ENCODE data around the gene CASZ1.

DNA sequence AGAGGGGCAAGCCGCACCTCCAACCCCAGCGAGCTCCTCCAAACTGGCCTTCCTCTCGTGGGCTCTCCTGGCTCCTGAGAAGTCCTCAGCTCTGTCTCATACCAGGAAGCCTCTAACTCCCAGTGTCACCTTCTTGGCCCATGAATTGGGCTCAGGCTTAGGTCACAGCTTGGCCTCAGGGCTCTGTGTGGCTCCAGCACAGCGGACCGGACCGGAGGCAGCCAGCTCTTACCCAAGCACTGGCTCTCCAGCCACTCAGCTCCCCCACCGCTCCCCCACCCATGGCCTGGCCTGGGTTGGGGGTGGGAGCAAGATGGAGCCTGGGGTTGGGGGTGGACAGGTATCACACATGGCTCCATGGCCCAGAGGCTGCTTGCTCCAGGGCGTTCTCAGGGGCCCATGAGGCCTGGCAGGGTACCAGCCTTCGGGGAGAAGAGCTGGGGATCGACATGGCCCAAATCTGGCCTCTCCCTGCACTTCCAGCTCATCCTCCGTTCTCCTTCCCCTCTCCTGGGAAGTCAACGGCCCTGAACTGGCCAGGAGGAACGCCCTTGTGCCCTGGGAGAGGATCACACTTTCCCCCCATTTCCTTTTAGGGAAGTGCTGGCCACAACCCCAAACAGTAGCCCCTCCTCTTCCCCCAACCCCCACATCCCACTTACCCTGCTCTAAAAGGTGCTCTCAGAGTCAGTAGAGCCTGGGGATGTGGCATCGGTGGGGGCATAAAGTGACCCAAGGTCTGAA lies 97.5 kb downstream of the CASZ1 start:
- TF ChIP-seq, protein P1, sequence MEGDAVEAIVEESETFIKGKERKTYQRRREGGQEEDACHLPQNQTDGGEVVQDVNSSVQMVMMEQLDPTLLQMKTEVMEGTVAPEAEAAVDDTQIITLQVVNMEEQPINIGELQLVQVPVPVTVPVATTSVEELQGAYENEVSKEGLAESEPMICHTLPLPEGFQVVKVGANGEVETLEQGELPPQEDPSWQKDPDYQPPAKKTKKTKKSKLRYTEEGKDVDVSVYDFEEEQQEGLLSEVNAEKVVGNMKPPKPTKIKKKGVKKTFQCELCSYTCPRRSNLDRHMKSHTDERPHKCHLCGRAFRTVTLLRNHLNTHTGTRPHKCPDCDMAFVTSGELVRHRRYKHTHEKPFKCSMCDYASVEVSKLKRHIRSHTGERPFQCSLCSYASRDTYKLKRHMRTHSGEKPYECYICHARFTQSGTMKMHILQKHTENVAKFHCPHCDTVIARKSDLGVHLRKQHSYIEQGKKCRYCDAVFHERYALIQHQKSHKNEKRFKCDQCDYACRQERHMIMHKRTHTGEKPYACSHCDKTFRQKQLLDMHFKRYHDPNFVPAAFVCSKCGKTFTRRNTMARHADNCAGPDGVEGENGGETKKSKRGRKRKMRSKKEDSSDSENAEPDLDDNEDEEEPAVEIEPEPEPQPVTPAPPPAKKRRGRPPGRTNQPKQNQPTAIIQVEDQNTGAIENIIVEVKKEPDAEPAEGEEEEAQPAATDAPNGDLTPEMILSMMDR (IDR thresholded peaks at IDR 0.05): no peak
- TF ChIP-seq POLR2AphosphoS5 (IDR thresholded peaks at IDR 0.05; ENCODE audit: low read depth, low read length) (no peak), SIN3A (IDR thresholded peaks at IDR 0.05; ENCODE audit: borderline replicate concordance, insufficient read depth, low read depth, low read length) (no peak), TCF7L2 (IDR thresholded peaks at IDR 0.05; ENCODE audit: low read depth, low read length) (no peak)
- TF ChIP-seq, protein P2, sequence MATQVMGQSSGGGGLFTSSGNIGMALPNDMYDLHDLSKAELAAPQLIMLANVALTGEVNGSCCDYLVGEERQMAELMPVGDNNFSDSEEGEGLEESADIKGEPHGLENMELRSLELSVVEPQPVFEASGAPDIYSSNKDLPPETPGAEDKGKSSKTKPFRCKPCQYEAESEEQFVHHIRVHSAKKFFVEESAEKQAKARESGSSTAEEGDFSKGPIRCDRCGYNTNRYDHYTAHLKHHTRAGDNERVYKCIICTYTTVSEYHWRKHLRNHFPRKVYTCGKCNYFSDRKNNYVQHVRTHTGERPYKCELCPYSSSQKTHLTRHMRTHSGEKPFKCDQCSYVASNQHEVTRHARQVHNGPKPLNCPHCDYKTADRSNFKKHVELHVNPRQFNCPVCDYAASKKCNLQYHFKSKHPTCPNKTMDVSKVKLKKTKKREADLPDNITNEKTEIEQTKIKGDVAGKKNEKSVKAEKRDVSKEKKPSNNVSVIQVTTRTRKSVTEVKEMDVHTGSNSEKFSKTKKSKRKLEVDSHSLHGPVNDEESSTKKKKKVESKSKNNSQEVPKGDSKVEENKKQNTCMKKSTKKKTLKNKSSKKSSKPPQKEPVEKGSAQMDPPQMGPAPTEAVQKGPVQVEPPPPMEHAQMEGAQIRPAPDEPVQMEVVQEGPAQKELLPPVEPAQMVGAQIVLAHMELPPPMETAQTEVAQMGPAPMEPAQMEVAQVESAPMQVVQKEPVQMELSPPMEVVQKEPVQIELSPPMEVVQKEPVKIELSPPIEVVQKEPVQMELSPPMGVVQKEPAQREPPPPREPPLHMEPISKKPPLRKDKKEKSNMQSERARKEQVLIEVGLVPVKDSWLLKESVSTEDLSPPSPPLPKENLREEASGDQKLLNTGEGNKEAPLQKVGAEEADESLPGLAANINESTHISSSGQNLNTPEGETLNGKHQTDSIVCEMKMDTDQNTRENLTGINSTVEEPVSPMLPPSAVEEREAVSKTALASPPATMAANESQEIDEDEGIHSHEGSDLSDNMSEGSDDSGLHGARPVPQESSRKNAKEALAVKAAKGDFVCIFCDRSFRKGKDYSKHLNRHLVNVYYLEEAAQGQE (IDR thresholded peaks at IDR 0.05; ENCODE audit: insufficient read depth in 1 of 2, low read depth in 2 of 2, low read length in 1 of 2): no peak

Data from Panc1 (cell line).